Choroid plexus epithelial cell (primary cell): Measurements from ENCODE around the gene IMMP2L.

Experiments
- DNase-seq: peaks from one replicate; pipeline ENCODE4 v3.0.0-alpha.2; 2010; ENCODE audit warnings: low read depth
- H3K4me3 ChIP-seq: 2 replicates; pipeline ENCODE4 v1.5.1; 2011; ENCODE audit warnings: low read depth, mild to moderate bottlenecking, control low read depth, low read length, moderate library complexity
- CTCF ChIP-seq: conservative IDR thresholded peaks from 2 replicates; pipeline ENCODE4 v1.5.1; 2011; ENCODE audit warnings: low read depth, mild to moderate bottlenecking, control low read depth, inconsistent platforms, low read length, moderate library complexity

IMMP2L gene

DNA sequence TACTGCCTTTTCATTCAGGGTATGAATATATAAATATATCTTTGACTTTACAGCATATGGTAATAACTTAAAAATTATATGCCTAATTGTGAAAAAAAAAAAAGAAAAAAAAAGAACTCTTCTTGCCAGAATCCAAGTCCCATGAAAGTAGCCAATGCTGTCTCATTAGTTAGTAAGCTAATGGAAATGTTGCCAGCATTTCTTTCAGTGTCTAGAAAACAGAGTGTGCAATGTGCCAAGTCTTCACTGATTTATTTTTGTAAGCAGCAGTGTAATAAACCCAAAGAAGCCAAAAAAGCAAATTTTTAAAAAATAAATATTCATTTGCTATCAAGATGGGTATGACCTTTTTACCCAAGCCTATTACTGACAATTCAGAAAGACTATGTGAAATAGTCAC, 502.5 kb downstream of the IMMP2L start:
- DNase-seq: no peak
- H3K4me3 ChIP-seq: no peak overlapping the region
- no peak for TF ChIP-seq CTCF

GRCh38 chr7:111057066-111057465, 505.2 kb downstream of the IMMP2L start:
- DNase-seq: no peak
- no peak overlapping the region for H3K4me3 ChIP-seq
- no peak for TF ChIP-seq CTCF

DNA sequence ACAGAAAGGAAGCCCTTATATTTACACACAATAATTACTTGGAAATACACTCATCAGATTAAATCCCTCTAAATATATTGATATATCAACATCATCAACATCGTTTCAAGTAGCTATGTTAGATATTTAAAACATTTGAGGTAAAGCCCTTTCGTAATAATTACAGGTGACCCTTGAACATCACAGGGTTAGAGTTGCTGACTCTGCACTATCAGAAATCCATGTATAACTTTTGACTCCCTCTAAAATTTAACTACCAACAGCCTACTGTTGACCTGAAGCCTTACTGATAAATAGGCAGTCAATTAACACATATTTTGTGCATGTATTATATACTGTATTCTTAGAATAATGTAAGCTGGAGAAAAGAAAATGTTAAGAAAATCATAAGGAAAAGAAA, 505.9 kb downstream of the IMMP2L start:
- no peak for DNase-seq
- no peak for TF ChIP-seq CTCF
- H3K4me3 ChIP-seq: no peak overlapping the region

- TF ChIP-seq CTCF: no peak
- DNase-seq: no peak
- no peak overlapping the region for H3K4me3 ChIP-seq
These were observed 509.3 kb downstream of the IMMP2L start for GRCh38 chr7:111053035-111053434.

GRCh38 chr7:111051832-111052231, 510.5 kb downstream of the IMMP2L start:
- no peak overlapping the region for H3K4me3 ChIP-seq
- TF ChIP-seq CTCF: no peak
- DNase-seq: no peak

DNA sequence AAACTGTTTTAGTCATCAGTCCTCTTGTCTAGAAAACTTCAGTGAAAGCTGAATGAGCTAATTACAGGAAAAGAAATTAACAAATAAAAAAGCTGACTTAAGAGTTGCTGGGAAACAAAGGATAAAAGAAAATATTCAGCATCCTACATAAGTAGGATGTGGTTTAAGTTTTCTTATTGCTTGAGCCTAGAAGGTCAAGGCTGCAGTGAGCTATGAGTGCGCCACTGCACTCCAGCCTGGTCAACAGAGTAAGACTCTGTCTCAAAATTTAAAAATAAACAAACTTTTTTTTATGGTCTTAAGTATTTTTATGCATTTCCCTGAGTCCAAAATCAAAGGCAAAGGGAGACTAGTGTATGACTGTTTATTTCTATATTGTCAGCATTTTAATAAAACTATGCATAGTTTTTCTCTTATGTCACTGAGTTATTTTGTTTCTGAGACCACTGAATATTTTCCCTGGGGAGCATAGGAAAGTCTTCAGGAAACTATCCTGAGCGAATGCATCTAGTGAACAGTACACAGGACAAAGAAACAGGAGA, 511.3 kb downstream of the IMMP2L start:
- no peak for TF ChIP-seq CTCF
- no peak overlapping the region for H3K4me3 ChIP-seq
- no peak for DNase-seq

DNA sequence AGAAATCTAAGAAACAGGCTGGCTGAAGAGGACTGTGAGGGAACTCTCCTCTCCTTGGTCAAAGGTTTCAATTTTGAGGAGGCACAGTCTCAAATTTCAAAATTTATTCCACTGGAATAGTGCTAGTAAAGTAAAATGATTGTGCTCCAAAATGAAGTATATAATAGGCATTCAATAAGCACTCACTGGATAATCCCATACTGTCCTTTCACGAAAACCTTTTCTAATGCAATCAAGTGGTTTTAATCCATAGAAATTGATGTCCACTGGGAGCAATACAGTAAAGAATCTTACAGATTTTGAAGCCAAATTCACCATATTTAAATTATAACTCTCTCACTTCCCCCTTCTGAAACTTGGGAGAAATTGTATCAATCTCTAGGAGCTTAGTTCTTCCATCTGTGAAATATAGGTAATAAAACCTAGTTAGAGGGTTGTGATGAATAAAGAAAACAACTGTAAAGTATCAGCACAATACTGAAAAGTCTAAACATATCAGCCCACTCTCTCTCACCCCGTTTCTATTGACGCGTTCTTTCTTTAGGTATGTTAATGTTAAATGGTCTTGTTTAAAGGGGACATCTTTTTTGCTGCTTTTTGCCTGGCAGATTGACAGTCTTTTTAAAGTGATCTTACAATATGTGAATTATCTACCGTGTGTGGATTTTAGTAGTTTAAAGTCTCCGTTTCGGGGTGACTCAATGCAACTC, 512.2 kb downstream of the IMMP2L start:
- H3K4me3 ChIP-seq: no peak overlapping the region
- no peak for TF ChIP-seq CTCF
- no peak for DNase-seq
